ENCODE measurements around the gene CCR7. TPM values are rescaled to one million over a fixed set of nuclear protein-coding genes. Genes with fewer than 3 reads are reported as not detected.

The CCR7 gene
- total and polyA plus RNA-seq, 2 of the 13 experiments (the other 11 are each of a cell fraction or from before 2014, with no cell fraction given), result 0.04 to 0.53 TPM

DNA sequence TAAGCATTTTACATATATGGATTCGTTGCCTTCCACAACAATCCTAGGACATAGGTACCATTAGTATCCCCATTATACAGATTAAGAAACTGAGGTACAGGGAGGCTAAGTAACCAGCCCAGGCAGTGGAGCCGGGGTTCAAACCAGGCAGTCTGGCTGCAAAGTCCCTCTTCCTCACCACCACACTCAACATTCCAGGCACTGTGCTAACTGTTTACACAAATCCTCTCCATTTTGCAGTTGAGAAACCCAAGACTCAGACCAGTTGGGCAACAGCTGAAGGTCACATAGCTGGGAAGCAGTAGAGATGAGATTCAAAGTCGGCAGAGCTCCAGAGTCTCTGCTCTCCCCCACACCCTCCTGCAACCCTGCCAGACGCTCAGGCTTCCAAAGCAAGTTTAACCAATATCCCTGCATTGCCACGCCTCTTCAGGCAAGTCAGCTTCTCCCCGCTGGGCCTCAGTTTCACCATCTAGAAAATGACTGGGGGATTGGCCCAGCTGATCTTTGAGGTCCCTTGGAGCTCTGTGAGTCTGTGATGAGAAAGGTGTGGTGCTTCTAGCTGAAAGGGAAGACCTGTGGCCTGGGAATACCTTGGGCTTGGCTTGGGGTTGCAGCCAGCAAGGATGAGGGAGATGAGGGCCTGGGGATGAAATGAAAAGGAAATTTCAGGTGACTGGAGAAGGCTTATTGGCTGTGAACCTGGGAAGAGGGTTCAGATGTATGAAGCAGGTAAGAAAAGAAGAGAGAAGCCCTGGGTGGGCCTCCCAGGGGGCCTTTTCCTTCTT lies 14.0 kb downstream of the CCR7 start (continued):
- TF ChIP-seq, protein P1, sequence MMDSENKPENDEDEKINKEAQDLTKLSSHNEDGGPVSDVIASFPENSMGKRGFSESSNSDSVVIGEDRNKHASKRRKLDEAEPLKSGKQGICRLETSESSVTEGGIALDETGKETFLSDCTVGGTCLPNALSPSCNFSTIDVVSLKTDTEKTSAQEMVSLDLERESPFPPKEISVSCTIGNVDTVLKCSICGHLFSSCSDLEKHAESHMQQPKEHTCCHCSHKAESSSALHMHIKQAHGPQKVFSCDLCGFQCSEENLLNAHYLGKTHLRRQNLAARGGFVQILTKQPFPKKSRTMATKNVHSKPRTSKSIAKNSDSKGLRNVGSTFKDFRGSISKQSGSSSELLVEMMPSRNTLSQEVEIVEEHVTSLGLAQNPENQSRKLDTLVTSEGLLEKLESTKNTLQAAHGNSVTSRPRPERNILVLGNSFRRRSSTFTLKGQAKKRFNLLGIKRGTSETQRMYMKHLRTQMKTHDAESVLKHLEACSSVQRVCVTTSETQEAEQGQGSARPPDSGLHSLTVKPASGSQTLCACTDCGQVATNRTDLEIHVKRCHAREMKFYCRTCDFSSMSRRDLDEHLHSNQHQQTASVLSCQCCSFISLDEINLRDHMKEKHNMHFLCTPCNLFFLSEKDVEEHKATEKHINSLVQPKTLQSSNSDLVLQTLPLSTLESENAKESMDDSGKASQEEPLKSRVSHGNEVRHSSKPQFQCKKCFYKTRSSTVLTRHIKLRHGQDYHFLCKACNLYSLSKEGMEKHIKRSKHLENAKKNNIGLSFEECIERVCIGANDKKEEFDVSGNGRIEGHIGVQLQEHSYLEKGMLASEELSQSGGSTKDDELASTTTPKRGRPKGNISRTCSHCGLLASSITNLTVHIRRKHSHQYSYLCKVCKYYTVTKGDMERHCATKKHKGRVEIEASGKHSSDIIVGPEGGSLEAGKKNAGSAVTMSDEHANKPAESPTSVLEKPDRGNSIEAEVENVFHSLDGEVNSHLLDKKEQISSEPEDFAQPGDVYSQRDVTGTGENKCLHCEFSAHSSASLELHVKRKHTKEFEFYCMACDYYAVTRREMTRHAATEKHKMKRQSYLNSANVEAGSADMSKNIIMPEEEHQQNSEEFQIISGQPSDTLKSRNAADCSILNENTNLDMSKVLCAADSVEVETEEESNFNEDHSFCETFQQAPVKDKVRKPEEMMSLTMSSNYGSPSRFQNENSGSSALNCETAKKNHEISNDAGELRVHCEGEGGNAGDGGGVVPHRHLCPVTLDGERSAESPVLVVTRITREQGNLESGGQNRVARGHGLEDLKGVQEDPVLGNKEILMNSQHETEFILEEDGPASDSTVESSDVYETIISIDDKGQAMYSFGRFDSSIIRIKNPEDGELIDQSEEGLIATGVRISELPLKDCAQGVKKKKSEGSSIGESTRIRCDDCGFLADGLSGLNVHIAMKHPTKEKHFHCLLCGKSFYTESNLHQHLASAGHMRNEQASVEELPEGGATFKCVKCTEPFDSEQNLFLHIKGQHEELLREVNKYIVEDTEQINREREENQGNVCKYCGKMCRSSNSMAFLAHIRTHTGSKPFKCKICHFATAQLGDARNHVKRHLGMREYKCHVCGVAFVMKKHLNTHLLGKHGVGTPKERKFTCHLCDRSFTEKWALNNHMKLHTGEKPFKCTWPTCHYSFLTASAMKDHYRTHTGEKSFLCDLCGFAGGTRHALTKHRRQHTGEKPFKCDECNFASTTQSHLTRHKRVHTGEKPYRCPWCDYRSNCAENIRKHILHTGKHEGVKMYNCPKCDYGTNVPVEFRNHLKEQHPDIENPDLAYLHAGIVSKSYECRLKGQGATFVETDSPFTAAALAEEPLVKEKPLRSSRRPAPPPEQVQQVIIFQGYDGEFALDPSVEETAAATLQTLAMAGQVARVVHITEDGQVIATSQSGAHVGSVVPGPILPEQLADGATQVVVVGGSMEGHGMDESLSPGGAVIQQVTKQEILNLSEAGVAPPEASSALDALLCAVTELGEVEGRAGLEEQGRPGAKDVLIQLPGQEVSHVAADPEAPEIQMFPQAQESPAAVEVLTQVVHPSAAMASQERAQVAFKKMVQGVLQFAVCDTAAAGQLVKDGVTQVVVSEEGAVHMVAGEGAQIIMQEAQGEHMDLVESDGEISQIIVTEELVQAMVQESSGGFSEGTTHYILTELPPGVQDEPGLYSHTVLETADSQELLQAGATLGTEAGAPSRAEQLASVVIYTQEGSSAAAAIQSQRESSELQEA (CRISPR knock-in tag; IDR thresholded peaks at IDR 0.05; ENCODE audit: not compliant biosample characterization), result no peak
- TF ChIP-seq, protein P2, sequence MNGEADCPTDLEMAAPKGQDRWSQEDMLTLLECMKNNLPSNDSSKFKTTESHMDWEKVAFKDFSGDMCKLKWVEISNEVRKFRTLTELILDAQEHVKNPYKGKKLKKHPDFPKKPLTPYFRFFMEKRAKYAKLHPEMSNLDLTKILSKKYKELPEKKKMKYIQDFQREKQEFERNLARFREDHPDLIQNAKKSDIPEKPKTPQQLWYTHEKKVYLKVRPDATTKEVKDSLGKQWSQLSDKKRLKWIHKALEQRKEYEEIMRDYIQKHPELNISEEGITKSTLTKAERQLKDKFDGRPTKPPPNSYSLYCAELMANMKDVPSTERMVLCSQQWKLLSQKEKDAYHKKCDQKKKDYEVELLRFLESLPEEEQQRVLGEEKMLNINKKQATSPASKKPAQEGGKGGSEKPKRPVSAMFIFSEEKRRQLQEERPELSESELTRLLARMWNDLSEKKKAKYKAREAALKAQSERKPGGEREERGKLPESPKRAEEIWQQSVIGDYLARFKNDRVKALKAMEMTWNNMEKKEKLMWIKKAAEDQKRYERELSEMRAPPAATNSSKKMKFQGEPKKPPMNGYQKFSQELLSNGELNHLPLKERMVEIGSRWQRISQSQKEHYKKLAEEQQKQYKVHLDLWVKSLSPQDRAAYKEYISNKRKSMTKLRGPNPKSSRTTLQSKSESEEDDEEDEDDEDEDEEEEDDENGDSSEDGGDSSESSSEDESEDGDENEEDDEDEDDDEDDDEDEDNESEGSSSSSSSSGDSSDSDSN (CRISPR knock-in tag; IDR thresholded peaks at IDR 0.05), result peak; percentile 84
- TF ChIP-seq BCL6 (CRISPR knock-in tag; IDR thresholded peaks at IDR 0.05) (peak; percentile 98), SIX4 (CRISPR knock-in tag; IDR thresholded peaks at IDR 0.05) (peak; percentile 93), KLF6 (CRISPR knock-in tag; IDR thresholded peaks at IDR 0.05) (peak; percentile 52), FLYWCH1 (CRISPR knock-in tag; IDR thresholded peaks at IDR 0.05) (no peak), ZKSCAN1 (IDR thresholded peaks at IDR 0.05; ENCODE audit: low read length) (peak; percentile 94), CCDC6 (CRISPR knock-in tag; IDR thresholded peaks at IDR 0.05) (peak; percentile 48; the same call in 1 of the 2 replicates), ZNF224 (CRISPR knock-in tag; IDR thresholded peaks at IDR 0.05) (peak; percentile 90; the same call in 1 of the 2 replicates)
- TF ChIP-seq, protein P3, sequence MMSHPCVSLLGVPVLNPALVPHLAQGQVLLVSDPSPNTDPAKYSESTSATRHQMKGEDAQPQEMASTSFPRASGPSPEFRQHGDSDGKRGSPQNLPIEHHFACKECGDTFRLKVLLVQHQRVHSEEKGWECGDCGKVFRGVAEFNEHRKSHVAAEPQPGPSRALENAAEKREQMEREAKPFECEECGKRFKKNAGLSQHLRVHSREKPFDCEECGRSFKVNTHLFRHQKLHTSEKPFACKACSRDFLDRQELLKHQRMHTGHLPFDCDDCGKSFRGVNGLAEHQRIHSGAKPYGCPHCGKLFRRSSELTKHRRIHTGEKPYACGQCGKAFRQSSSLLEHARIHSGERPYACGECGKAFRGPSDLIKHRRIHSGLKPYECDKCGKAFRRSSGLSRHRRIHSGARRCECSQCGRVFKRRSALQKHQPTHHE (CRISPR knock-in tag; IDR thresholded peaks at IDR 0.05; ENCODE audit: borderline replicate concordance), result no peak; the same call in 1 of the 2 replicates
